Prostate gland (tissue), 2 donors: Measurements from ENCODE around the gene CEP20.

Source experiments
- POLR2A ChIP-seq: fragments of 450-650 bp; IDR thresholded peaks from one replicate; pipeline ENCODE4 v1.6.1; 2016; ENCODE audit warnings: antibody characterized with exemption, mild to moderate bottlenecking
- TF ChIP-seq, protein P1 (sequence below), 4 experiments: fragments of 200-600 bp in 2 of 4; fragments of 450-650 bp in 2 of 4; sonication (generic) in 2 of 4; IDR thresholded peaks; 1 replicate in 3 of 4; 2 replicates in 1 of 4; pipeline ENCODE4 v1.5.1; 2016 to 2019; ENCODE audit warnings: antibody characterized with exemption in 4 of 4, mild to moderate bottlenecking in 2 of 4, moderate library complexity in 2 of 4

DNA sequence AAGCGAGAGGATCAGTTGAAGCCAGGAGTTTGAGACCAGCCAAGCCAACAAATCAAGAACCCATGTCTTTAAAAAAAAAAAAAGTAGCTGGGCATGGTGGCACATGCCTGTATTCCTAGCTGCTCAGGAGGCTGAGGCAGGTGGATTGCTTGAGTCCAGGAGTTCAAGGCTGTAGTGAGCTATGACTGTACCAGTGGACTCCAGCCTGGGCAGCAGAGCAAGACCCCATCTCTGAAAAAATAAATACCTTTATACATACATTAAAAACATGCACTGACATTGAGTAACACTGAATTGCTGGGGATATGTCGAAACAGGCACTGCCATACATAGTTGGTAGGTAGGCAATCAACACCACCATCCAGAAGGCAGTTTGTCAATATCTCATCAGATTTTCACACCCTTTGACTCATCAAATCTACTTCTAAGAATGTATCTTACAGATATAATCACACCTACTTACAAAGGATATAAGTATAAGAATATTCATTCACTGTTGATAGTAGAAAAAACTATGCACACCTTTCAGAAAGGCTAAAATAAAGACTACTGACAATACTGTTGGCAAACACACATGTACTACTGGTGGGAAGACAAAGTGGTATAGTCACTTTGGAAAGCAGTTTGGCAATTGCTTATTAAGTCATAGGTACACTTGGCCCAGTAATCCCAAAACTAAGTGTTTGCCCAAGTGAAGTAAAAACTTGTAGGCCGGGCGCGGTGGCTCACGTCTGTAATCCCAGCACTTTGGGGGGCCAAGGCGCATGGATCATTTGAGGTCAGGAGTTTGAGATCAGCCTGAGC is 6.4 kb upstream of the CEP20 start:
- TF ChIP-seq POLR2A = no peak
- TF ChIP-seq, protein P1, sequence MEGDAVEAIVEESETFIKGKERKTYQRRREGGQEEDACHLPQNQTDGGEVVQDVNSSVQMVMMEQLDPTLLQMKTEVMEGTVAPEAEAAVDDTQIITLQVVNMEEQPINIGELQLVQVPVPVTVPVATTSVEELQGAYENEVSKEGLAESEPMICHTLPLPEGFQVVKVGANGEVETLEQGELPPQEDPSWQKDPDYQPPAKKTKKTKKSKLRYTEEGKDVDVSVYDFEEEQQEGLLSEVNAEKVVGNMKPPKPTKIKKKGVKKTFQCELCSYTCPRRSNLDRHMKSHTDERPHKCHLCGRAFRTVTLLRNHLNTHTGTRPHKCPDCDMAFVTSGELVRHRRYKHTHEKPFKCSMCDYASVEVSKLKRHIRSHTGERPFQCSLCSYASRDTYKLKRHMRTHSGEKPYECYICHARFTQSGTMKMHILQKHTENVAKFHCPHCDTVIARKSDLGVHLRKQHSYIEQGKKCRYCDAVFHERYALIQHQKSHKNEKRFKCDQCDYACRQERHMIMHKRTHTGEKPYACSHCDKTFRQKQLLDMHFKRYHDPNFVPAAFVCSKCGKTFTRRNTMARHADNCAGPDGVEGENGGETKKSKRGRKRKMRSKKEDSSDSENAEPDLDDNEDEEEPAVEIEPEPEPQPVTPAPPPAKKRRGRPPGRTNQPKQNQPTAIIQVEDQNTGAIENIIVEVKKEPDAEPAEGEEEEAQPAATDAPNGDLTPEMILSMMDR (IDR thresholded peaks at IDR 0.05) = no peak
